Cardiac fibroblast (primary cell): ENCODE measurements around the gene ADGRG6.
A peak's percentile ranks its signal among the peaks of the same experiment; 100 is the strongest.
"Not testable (repeated sequence)": the region's sequence is repeated elsewhere in the genome, so short reads cannot be mapped to it uniquely, and the experiment has no call there.

Experiments
- DNase-seq, 2 donors: peaks; one replicate each; pipeline versions ENCODE4 v3.0.0 to v3.0.0-alpha.2; 2010; ENCODE audit warnings: low read depth in 2 of 2
- H3K4me3 ChIP-seq, 2 donors: replicated peaks in 1 of 2; 1 replicate in 1 of 2; 2 replicates in 1 of 2; pipeline ENCODE4 v1.5.1; 2011; ENCODE audit warnings: low read depth in 2 of 2, low read length in 2 of 2, mild to moderate bottlenecking in 2 of 2, moderate library complexity in 1 of 2
- CTCF ChIP-seq: IDR thresholded peaks from one replicate; pipeline ENCODE4 v1.5.1; 2011; ENCODE audit warnings: low read depth, mild to moderate bottlenecking, low read length, inconsistent platforms

The ADGRG6 gene

GRCh38 chr6:142279350-142280180 is 22.2 kb upstream of the ADGRG6 start:
- peak; percentile 29 to 69 for DNase-seq
- no peak overlapping the region for H3K4me3 ChIP-seq
- TF ChIP-seq CTCF: no peak

- no peak for TF ChIP-seq CTCF
- no peak for DNase-seq
- no peak overlapping the region for H3K4me3 ChIP-seq
These were observed 21.5 kb upstream of the ADGRG6 start for GRCh38 chr6:142280265-142280664.

- no peak overlapping the region for H3K4me3 ChIP-seq
- no peak for TF ChIP-seq CTCF
- DNase-seq: no peak
These were observed 20.9 kb upstream of the ADGRG6 start for GRCh38 chr6:142280927-142281326.

GRCh38 chr6:142283138-142283537 is 18.7 kb upstream of the ADGRG6 start:
- H3K4me3 ChIP-seq, DNase-seq: not testable (repeated sequence)

- no peak for DNase-seq
- H3K4me3 ChIP-seq: no peak overlapping the region
- TF ChIP-seq CTCF: no peak
These were observed 17.4 kb upstream of the ADGRG6 start for GRCh38 chr6:142284419-142284818.

- no peak for TF ChIP-seq CTCF
- H3K4me3 ChIP-seq: no peak overlapping the region
- DNase-seq: no peak
These were observed 16.3 kb upstream of the ADGRG6 start for GRCh38 chr6:142285235-142286087.

GRCh38 chr6:142286088-142286409 is 15.8 kb upstream of the ADGRG6 start:
- no peak for DNase-seq
- H3K4me3 ChIP-seq: no peak overlapping the region
- no peak for TF ChIP-seq CTCF
